ENCODE results near the gene ZYG11B. TPM values are rescaled to one million over a fixed set of nuclear protein-coding genes. Genes with fewer than 3 reads are reported as not detected.

Gene ZYG11B
- total and polyA plus RNA-seq, 8 donors: 23.3 to 34.6 (median 28.4) TPM

- Histone ChIP-seq H3K36me3 (peaks cover 0 to 1% of the 10 kb centered on the region in 2 donors), H3K4me3 (peak within 1 kb of the TSS; percentile 83 to 85), H3K27ac (peak within 1 kb of the TSS; percentile 63 to 82), H3K4me1 (peaks cover 2 to 25% of the 10 kb centered on the region in 2 donors), H3K27me3 (no peaks in the 10 kb centered on the region), H3K9me3 (no peaks in the 10 kb centered on the region)
- DNase-seq (peak; percentile 77 to 97 (median 90)), ATAC-seq (peak; percentile 89)
- TF ChIP-seq CTCF (IDR thresholded peaks at IDR 0.05): no peak
- intact Hi-C loops (cut with DNase I): no loop called here
Measured at GRCh38 chr1:52697795-52698674, 28.2 kb upstream of the ZYG11B start, which contains the start of gene COA7. Gene COA7, minus strand, starts transcription at chr1:52698347. Its CDS starts 21 bp downstream, at chr1:52698326.

GRCh38 chr1:52702886-52703787, 23.1 kb upstream of the ZYG11B start:
- Histone ChIP-seq H3K9me3 (no peaks in the 10 kb centered on the region), H3K4me3 (peak overlapping the region; percentile 38 to 58), H3K27me3 (no peaks in the 10 kb centered on the region), H3K36me3 (no peaks in the 10 kb centered on the region), H3K4me1 (peaks cover 2 to 35% of the 10 kb centered on the region in 2 donors), H3K27ac (peak overlapping the region; percentile 89 to 93)
- DNase-seq (peak; percentile 81 to 96 (median 92)), ATAC-seq (peak; percentile 91)
- TF ChIP-seq CTCF (IDR thresholded peaks at IDR 0.05): no peak
- intact Hi-C loops (cut with DNase I): no loop called here

GRCh38 chr1:52706136-52706670, 20.1 kb upstream of the ZYG11B start:
- peaks cover 0 to 34% of the 10 kb centered on the region in 2 donors for H3K4me1 ChIP-seq
- intact Hi-C loops (cut with DNase I): no loop called here
- no peaks in the 10 kb centered on the region for H3K27me3 ChIP-seq
- no peaks in the 10 kb centered on the region for H3K9me3 ChIP-seq
- no peak for TF ChIP-seq CTCF (IDR thresholded peaks at IDR 0.05)
- no peak overlapping the region for H3K27ac ChIP-seq
- DNase-seq (no peak), ATAC-seq (no peak)
- H3K36me3 ChIP-seq: no peaks in the 10 kb centered on the region
- H3K4me3 ChIP-seq: no peak overlapping the region

GRCh38 chr1:52706941-52707926, 19.0 kb upstream of the ZYG11B start:
- peak; percentile 10 for ATAC-seq
- no peak for TF ChIP-seq CTCF (IDR thresholded peaks at IDR 0.05)
- intact Hi-C loops (cut with DNase I): no loop called here
- peak overlapping the region; percentile 30 to 72 for H3K27ac ChIP-seq
- DNase-seq: peak in 1 of 4 donors; percentile 46
- no peaks in the 10 kb centered on the region for H3K27me3 ChIP-seq
- no peaks in the 10 kb centered on the region for H3K9me3 ChIP-seq
- no peak overlapping the region for H3K4me3 ChIP-seq
- peaks cover 0 to 34% of the 10 kb centered on the region in 2 donors for H3K4me1 ChIP-seq
- no peaks in the 10 kb centered on the region for H3K36me3 ChIP-seq
